DND-41 (cell line): ENCODE measurements around the gene TAB2.
"Not testable (repeated sequence)": the region's sequence is repeated elsewhere in the genome, so short reads cannot be mapped to it uniquely, and the experiment has no call there.

Experiments
- ATAC-seq: fragments of 200-7000 bp; cut with Tn5 transposase; 3 replicates; pipeline ENCODE4 v1.9.1; 2021; ENCODE audit warnings: low read depth; ENCODE audit not compliant: insufficient read depth
- DNase-seq: peaks from one replicate; pipeline ENCODE4 v3.0.0-alpha.2; 2020
- H2AFZ ChIP-seq: 2 replicates; pipeline ENCODE4 v1.6.0; 2012; ENCODE audit warnings: low read depth, low read length
- H3K27ac ChIP-seq: 2 replicates; pipeline ENCODE4 v1.5.1; 2012; ENCODE audit warnings: low read length, inconsistent platforms
- H3K27me3 ChIP-seq: fragments of 200-600 bp; sonication (generic); 2 replicates; pipeline ENCODE4 v1.6.0; 2012; ENCODE audit warnings: low read length, mild to moderate bottlenecking, inconsistent platforms; ENCODE audit not compliant: insufficient read depth, poor library complexity
- H3K36me3 ChIP-seq: 2 replicates; pipeline ENCODE4 v1.5.1; 2012; ENCODE audit warnings: low read length, inconsistent platforms; ENCODE audit not compliant: insufficient read depth
- H3K4me1 ChIP-seq: 2 replicates; pipeline ENCODE4 v1.5.1; 2012; ENCODE audit warnings: mild to moderate bottlenecking, low read length; ENCODE audit not compliant: insufficient read depth
- H3K4me2 ChIP-seq: 2 replicates; pipeline ENCODE4 v1.6.0; 2012; ENCODE audit warnings: mild to moderate bottlenecking, moderate library complexity, low read length, inconsistent platforms; ENCODE audit not compliant: insufficient read depth
- H3K4me3 ChIP-seq, 2 experiments: fragments of 200-600 bp in 1 of 2; shearing (Covaris generic) in 1 of 2; 2 replicates each; pipeline ENCODE4 v1.5.1; 2012 to 2016; ENCODE audit warnings: inconsistent platforms in 2 of 2, low read length in 2 of 2, mild to moderate bottlenecking in 2 of 2, low read depth in 1 of 2, moderate library complexity in 1 of 2
- H3K79me2 ChIP-seq: 2 replicates; pipeline ENCODE4 v1.6.0; 2012; ENCODE audit warnings: low read length, inconsistent platforms; ENCODE audit not compliant: insufficient read depth
- H3K9ac ChIP-seq: 2 replicates; pipeline ENCODE4 v1.6.0; 2012; ENCODE audit warnings: low read depth, mild to moderate bottlenecking, inconsistent platforms, low read length, moderate library complexity
- H3K9me3 ChIP-seq: 2 replicates; pipeline ENCODE4 v1.5.1; 2012; ENCODE audit warnings: low read length, moderate library complexity, mild to moderate bottlenecking, inconsistent platforms; ENCODE audit not compliant: insufficient read depth, severe bottlenecking
- H4K20me1 ChIP-seq: 2 replicates; pipeline ENCODE4 v1.6.0; 2012; ENCODE audit warnings: low read length; ENCODE audit not compliant: insufficient read depth
- EZH2 ChIP-seq: IDR thresholded peaks from 3 replicates; pipeline ENCODE4 v1.6.1; 2012; ENCODE audit warnings: borderline replicate concordance, low read depth, mild to moderate bottlenecking, moderate library complexity, low read length, inconsistent platforms; ENCODE audit not compliant: severe bottlenecking
- TF ChIP-seq, protein P1 (sequence below): IDR thresholded peaks from 2 replicates; pipeline ENCODE4 v1.5.1; 2012; ENCODE audit warnings: borderline replicate concordance, low read length, moderate library complexity, mild to moderate bottlenecking; ENCODE audit not compliant: poor library complexity, severe bottlenecking; ENCODE audit errors: extremely low read depth

Gene TAB2

DNA sequence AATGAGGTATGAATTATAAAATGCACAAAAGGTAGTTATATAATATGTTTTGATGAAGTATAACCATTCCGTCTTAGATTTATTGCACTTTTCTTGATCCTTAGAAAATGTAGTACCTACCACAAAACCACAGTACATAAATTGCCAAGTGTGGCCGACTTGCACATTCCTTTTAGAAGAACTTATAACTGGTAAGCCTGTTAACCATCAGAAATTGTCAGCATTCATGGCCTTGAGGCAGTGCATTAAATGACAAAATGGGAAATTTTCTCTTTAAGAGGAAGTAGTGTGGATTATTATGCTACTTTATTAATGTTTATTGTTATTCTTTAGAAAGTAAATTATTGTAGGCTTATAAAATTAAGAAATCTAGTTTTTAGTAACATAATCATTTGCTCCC, 29.6 kb downstream of the TAB2 start:
- H4K20me1 ChIP-seq: peaks cover 54% of the 10 kb centered on the region
- TF ChIP-seq EZH2: no peak
- ATAC-seq (no peak), DNase-seq (no peak)
- H3K36me3 ChIP-seq: peaks cover 29% of the 10 kb centered on the region
- H3K79me2 ChIP-seq: peaks cover 96% of the 10 kb centered on the region
- H3K27me3 ChIP-seq: no peaks in the 10 kb centered on the region
- no peak overlapping the region for H3K27ac ChIP-seq
- no peak overlapping the region for H3K9ac ChIP-seq
- no peak overlapping the region for H3K4me2 ChIP-seq
- no peak overlapping the region for H3K4me3 ChIP-seq
- no peaks in the 10 kb centered on the region for H3K9me3 ChIP-seq
- H2AFZ ChIP-seq: no peak overlapping the region
- H3K4me1 ChIP-seq: no peaks in the 10 kb centered on the region

DNA sequence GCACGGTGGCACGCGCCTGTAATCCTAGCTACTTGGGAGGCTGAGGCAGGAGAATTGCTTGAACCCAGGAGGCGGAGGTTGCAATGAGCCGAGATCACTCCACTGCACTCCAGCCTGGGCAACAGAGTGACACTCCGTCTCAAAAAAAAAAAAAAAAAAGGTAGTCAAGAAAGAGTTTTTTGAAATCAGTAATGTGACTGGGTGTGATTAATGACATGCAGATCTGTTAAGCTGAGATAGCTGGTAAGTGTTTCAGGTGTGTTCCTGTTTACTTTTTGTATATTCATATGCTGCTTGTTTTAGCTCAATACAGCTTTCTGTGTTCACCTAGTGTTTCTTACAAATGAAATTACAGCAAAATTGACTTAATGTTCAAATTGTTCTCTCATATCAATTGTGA, 31.8 kb downstream of the TAB2 start:
- H3K9me3 ChIP-seq, H3K4me3 ChIP-seq, H3K27me3 ChIP-seq, H3K27ac ChIP-seq, H3K4me2 ChIP-seq, DNase-seq, ATAC-seq, H3K9ac ChIP-seq, H2AFZ ChIP-seq, H3K4me1 ChIP-seq: not testable (repeated sequence)
- peaks cover 96% of the 10 kb centered on the region for H3K79me2 ChIP-seq
- H4K20me1 ChIP-seq: peaks cover 58% of the 10 kb centered on the region
- peaks cover 22% of the 10 kb centered on the region for H3K36me3 ChIP-seq

DNA sequence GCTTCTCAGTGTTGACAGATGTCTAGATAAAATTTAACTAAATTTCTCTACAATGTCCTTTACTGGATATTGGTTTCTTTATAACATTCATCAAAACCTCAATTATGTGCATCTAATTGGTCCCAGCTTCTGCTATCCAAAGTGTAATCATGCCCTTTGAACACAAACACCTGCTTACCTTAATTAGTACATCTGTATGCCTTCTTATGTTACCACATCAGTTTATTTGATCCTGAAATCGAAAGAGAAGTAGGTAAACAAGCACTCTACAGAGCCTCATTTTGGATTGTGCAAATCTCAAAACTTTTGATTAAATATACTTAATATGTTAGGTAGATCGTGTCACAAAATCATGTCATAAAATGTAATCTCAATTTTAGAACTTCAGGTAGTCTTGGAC, 36.5 kb downstream of the TAB2 start:
- no peak overlapping the region for H3K27ac ChIP-seq
- H3K27me3 ChIP-seq: no peaks in the 10 kb centered on the region
- H3K4me1 ChIP-seq: no peaks in the 10 kb centered on the region
- no peak for TF ChIP-seq EZH2
- TF ChIP-seq, protein P1, sequence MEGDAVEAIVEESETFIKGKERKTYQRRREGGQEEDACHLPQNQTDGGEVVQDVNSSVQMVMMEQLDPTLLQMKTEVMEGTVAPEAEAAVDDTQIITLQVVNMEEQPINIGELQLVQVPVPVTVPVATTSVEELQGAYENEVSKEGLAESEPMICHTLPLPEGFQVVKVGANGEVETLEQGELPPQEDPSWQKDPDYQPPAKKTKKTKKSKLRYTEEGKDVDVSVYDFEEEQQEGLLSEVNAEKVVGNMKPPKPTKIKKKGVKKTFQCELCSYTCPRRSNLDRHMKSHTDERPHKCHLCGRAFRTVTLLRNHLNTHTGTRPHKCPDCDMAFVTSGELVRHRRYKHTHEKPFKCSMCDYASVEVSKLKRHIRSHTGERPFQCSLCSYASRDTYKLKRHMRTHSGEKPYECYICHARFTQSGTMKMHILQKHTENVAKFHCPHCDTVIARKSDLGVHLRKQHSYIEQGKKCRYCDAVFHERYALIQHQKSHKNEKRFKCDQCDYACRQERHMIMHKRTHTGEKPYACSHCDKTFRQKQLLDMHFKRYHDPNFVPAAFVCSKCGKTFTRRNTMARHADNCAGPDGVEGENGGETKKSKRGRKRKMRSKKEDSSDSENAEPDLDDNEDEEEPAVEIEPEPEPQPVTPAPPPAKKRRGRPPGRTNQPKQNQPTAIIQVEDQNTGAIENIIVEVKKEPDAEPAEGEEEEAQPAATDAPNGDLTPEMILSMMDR: no peak
- H3K4me3 ChIP-seq: no peak overlapping the region
- H3K9me3 ChIP-seq: no peaks in the 10 kb centered on the region
- peaks cover 57% of the 10 kb centered on the region for H4K20me1 ChIP-seq
- ATAC-seq (no peak), DNase-seq (no peak)
- H3K4me2 ChIP-seq: no peak overlapping the region
- no peak overlapping the region for H3K9ac ChIP-seq
- H2AFZ ChIP-seq: no peak overlapping the region
- H3K79me2 ChIP-seq: peaks cover 99% of the 10 kb centered on the region
- peaks cover 5% of the 10 kb centered on the region; the same call in 1 of the 2 replicates for H3K36me3 ChIP-seq

DNA sequence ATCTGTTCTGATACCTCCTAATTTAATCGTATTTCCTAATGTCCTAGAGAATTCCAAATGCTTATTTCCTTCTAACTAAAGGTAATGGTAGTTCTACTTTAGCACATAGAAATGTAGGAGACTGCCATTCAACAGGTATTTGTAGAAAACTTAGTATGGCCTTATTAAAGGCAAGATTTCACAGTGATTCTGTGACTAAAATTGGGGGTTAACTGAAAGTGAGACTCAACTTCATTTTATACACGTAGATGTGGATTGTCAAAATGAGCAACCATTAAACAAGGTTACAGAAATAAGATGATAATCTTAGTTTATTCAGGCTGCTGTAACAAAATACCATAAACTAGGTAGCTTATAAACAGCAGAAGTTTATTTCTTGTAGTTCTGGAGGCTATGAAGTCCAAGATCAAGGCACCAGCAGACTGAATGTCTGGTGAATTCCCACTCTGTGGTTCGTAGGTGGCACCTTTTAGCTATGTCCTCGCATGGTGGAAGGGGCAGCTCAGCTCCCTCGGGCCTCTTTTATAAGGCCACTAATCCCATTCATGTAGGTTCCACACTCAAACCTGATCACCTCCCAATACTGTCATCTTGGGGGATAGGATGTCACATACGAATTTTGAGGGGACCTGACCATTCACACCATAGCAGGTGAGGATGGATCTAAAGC, 38.7 kb downstream of the TAB2 start:
- ATAC-seq (no peak), DNase-seq (no peak)
- no peaks in the 10 kb centered on the region for H3K4me1 ChIP-seq
- no peak overlapping the region for H3K4me2 ChIP-seq
- peaks cover 100% of the 10 kb centered on the region for H3K79me2 ChIP-seq
- no peaks in the 10 kb centered on the region for H3K9me3 ChIP-seq
- TF ChIP-seq EZH2: no peak
- TF ChIP-seq, protein P1: no peak
- no peak overlapping the region for H3K9ac ChIP-seq
- H3K36me3 ChIP-seq: peaks cover 7% of the 10 kb centered on the region
- H4K20me1 ChIP-seq: peaks cover 54% of the 10 kb centered on the region
- no peaks in the 10 kb centered on the region for H3K27me3 ChIP-seq
- H2AFZ ChIP-seq: no peak overlapping the region
- H3K4me3 ChIP-seq: no peak overlapping the region
- no peak overlapping the region for H3K27ac ChIP-seq
